Caco-2 (cell line): Measurements from ENCODE around the gene DSCAML1. TPM values are rescaled to one million over a fixed set of nuclear protein-coding genes. Genes with fewer than 3 reads are reported as not detected.

Source experiments
- BruUV-seq: library from RNA; stranded (reverse); fragments of 400-500 nt; replicated peaks from 2 replicates; lab custom pipeline; 2021; lab: Mats Ljungman, UMichigan
- CTCF ChIA-PET: fragments of 300-600 bp; sonication (Branson Sonifier 250); formaldehyde crosslinking; loops from one replicate; lab custom pipeline; 2022; ENCODE audit warnings: antibody characterized with exemption; lab: Charles Lee
- POLR2A ChIA-PET: fragments of 300-600 bp; sonication (Branson Sonifier 250); formaldehyde crosslinking; loops from one replicate; lab custom pipeline; 2022; ENCODE audit warnings: antibody characterized with exemption; lab: Charles Lee
- DNase-seq, 2 experiments: peaks; one replicate each; pipeline versions ENCODE4 v3.0.0 to v3.0.0-alpha.2; 2020 to 2022
- H3K27me3 ChIP-seq: replicated peaks from 2 replicates; pipeline ENCODE4 v1.6.0; 2011; ENCODE audit warnings: low read length; ENCODE audit not compliant: control insufficient read depth, insufficient read depth
- H3K36me3 ChIP-seq: 2 replicates; pipeline ENCODE4 v1.5.1; 2011; ENCODE audit warnings: low read length; ENCODE audit not compliant: control insufficient read depth, insufficient read depth
- H3K4me1 ChIP-seq: fragments of 250-450 bp; sonication (Bioruptor Pico); 2 replicates; pipeline ENCODE4 v1.5.1; 2020; ENCODE audit warnings: mild to moderate bottlenecking
- H3K4me3 ChIP-seq: 2 replicates; pipeline ENCODE4 v1.5.1; 2011; ENCODE audit warnings: low read depth, mild to moderate bottlenecking, control low read depth, low read length
- H3K9me3 ChIP-seq: fragments of 250-450 bp; sonication (Bioruptor Pico); 2 replicates; pipeline ENCODE4 v1.5.1; 2020; ENCODE audit warnings: mild to moderate bottlenecking, moderate library complexity
- H3K27ac Mint-ChIP-seq: one replicate; pipeline ENCODE4 v1.8.0; 2022; ENCODE audit warnings: mixed read lengths; ENCODE audit not compliant: unreplicated experiment
- H3K27me3 Mint-ChIP-seq: one replicate; pipeline ENCODE4 v1.8.0; 2022; ENCODE audit warnings: mixed read lengths; ENCODE audit not compliant: insufficient read depth, unreplicated experiment
- H3K36me3 Mint-ChIP-seq: one replicate; pipeline ENCODE4 v1.8.0; 2022; ENCODE audit warnings: mild to moderate bottlenecking, mixed read lengths; ENCODE audit not compliant: insufficient read depth, unreplicated experiment
- H3K4me1 Mint-ChIP-seq: one replicate; pipeline ENCODE4 v1.8.0; 2022; ENCODE audit warnings: low read depth, mixed read lengths; ENCODE audit not compliant: unreplicated experiment
- H3K4me3 Mint-ChIP-seq: one replicate; pipeline ENCODE4 v1.8.0; 2022; ENCODE audit warnings: mild to moderate bottlenecking, moderate library complexity, mixed read lengths; ENCODE audit not compliant: unreplicated experiment
- H3K9me3 Mint-ChIP-seq: one replicate; pipeline ENCODE4 v1.8.0; 2022; ENCODE audit warnings: mixed read lengths; ENCODE audit not compliant: unreplicated experiment
- intact Hi-C: fragments of 100-400 bp; cut with micrococcal nuclease; formaldehyde crosslinking; loops from one replicate; pipeline ENCODE4 v1.10.0; 2022; ENCODE audit not compliant: unreplicated experiment
- total RNA-seq: library from RNA; stranded (reverse); gene quantifications from 2 replicates; pipeline ENCODE4 v1.2.3, GENCODE V29; 2022
- TF ChIP-seq, protein P1 (sequence below), 2 experiments: fragments of 200-600 bp in 1 of 2; IDR thresholded peaks; 1 replicate in 1 of 2; 2 replicates in 1 of 2; pipeline versions ENCODE4 v1.5.1 to v1.8.0; 2011 to 2022; ENCODE audit warnings: antibody characterized with exemption in 1 of 2, control low read depth in 1 of 2, inconsistent platforms in 1 of 2, low read depth in 1 of 2, low read length in 1 of 2, mild to moderate bottlenecking in 1 of 2, moderate library complexity in 1 of 2; ENCODE audit not compliant: insufficient read depth in 1 of 2, severe bottlenecking in 1 of 2, unreplicated experiment in 1 of 2

Gene DSCAML1
- total RNA-seq, 1 experiment from 2014 or later, result not detected

DNA sequence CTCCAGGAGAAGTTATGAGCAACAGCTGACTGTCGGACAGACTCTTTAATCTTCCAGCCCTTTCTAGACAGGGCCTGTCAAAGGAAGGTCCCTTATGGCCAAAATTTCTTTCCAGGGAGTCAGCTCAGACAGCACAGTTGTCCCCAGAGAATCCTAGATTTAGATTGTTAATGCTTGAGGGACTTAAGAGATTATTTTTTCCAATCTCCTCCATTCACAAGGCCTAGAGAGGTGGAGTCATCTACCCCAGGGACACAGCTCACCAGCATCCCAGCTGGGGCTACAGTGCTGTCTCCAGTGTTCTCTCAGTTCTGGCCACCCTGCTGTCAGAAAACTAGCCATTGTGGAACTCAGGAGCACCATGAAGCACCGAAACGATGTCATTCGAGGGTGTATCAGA lies 7.8 kb downstream of the DSCAML1 start:
- Mint-ChIP-seq H3K27me3 (peaks cover 21% of the 10 kb centered on the region), H3K27ac (no peak overlapping the region), H3K4me3 (no peak overlapping the region), H3K9me3 (no peaks in the 10 kb centered on the region), H3K4me1 (no peaks in the 10 kb centered on the region), H3K36me3 (no peaks in the 10 kb centered on the region)
- TF ChIP-seq, protein P1, sequence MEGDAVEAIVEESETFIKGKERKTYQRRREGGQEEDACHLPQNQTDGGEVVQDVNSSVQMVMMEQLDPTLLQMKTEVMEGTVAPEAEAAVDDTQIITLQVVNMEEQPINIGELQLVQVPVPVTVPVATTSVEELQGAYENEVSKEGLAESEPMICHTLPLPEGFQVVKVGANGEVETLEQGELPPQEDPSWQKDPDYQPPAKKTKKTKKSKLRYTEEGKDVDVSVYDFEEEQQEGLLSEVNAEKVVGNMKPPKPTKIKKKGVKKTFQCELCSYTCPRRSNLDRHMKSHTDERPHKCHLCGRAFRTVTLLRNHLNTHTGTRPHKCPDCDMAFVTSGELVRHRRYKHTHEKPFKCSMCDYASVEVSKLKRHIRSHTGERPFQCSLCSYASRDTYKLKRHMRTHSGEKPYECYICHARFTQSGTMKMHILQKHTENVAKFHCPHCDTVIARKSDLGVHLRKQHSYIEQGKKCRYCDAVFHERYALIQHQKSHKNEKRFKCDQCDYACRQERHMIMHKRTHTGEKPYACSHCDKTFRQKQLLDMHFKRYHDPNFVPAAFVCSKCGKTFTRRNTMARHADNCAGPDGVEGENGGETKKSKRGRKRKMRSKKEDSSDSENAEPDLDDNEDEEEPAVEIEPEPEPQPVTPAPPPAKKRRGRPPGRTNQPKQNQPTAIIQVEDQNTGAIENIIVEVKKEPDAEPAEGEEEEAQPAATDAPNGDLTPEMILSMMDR (IDR thresholded peaks at IDR 0.05; ENCODE audit: insufficient read depth in 1 of 2, low read depth in 1 of 2, low read length in 1 of 2, severe bottlenecking in 1 of 2, unreplicated experiment in 1 of 2), result no peak
- H3K4me1 ChIP-seq, result peaks cover 11% of the 10 kb centered on the region
- DNase-seq, result no peak
- ChIA-PET POLR2A (no interaction called here), CTCF (no interaction called here)
- no TSS peak for BruUV-seq
- no peaks in the 10 kb centered on the region for H3K36me3 ChIP-seq
- intact Hi-C loops, result no loop called here
- H3K4me3 ChIP-seq, result no peak overlapping the region
- no peaks in the 10 kb centered on the region for H3K9me3 ChIP-seq
- peaks cover 8% of the 10 kb centered on the region for H3K27me3 ChIP-seq

DNA sequence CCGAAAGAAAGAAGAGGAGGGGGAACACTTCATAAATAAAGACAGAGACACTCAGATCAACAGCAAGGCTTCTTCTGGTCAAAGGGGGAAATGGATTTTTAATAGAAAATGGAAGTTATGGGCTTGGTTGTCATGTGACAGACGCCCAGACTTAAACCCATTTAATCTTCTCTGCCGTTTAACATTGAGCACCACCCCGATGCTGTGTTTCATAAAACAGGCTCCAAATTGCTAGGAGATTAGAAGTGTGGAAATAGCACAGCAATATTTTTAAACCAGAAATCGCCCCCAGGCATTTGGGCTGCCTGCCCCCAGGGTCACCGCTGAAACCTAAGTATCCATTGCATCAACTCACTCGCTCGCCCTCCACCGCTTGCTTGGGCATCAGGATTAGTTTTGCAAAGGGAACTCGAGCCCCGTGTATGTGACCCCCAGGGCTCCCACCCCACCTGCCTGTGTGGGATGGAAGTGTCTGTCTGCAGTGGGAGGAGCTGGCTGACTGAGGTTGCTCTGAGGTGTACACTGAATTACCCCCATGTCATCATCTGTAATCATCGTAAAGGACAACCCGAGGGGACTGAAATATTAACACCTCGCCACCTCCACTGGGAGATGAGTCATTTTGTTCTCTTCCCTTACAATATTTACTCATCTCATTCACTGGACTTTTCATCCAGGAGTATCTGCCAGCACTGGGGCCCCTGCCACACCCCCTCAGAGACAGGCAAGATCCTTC lies 10.7 kb downstream of the DSCAML1 start:
- H3K9me3 ChIP-seq, result no peaks in the 10 kb centered on the region
- TF ChIP-seq, protein P1 (IDR thresholded peaks at IDR 0.05; ENCODE audit: insufficient read depth in 1 of 2, low read depth in 1 of 2, low read length in 1 of 2, severe bottlenecking in 1 of 2, unreplicated experiment in 1 of 2), result peak in 1 of 2 experiments; percentile 41
- no peak overlapping the region for H3K4me3 ChIP-seq
- intact Hi-C loops, result no loop called here
- no peaks in the 10 kb centered on the region for H3K4me1 Mint-ChIP-seq
- BruUV-seq, result no TSS peak
- no peaks in the 10 kb centered on the region for H3K9me3 Mint-ChIP-seq
- DNase-seq, result peak in 1 of 2 experiments; percentile 35
- ChIA-PET POLR2A (no interaction called here), CTCF (no interaction called here)
- no peak overlapping the region for H3K27ac Mint-ChIP-seq
- H3K36me3 ChIP-seq, result no peaks in the 10 kb centered on the region
- no peak overlapping the region for H3K4me3 Mint-ChIP-seq
- H3K27me3 ChIP-seq, result peaks cover 6% of the 10 kb centered on the region
- no peaks in the 10 kb centered on the region for H3K36me3 Mint-ChIP-seq
- peaks cover 19% of the 10 kb centered on the region for H3K27me3 Mint-ChIP-seq
- peaks cover 11% of the 10 kb centered on the region for H3K4me1 ChIP-seq

DNA sequence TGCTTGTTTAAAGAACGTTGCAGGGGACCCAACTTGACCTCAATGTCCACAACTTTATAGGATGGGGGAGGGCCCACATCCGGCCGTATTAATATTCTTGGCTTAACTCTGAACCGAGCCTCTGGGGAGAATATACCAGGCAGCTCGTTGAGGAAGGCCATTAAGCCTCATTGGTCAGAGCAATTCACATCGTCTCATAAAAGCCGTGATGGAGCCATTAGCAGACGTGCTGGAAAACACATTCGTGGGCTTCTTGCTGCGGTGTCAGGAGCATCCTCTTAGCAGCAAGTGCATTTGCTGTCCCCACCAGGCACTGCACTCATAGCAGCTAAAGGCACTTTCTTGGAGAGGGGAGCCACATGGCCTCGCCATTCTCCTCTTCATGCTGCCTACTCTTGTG lies 14.9 kb downstream of the DSCAML1 start:
- no peaks in the 10 kb centered on the region for H3K4me1 Mint-ChIP-seq
- TF ChIP-seq, protein P1 (IDR thresholded peaks at IDR 0.05; ENCODE audit: insufficient read depth in 1 of 2, low read depth in 1 of 2, low read length in 1 of 2, severe bottlenecking in 1 of 2, unreplicated experiment in 1 of 2), result no peak
- DNase-seq, result no peak
- H3K27ac Mint-ChIP-seq, result no peak overlapping the region
- H3K4me3 Mint-ChIP-seq, result no peak overlapping the region
- ChIA-PET POLR2A (no interaction called here), CTCF (no interaction called here)
- no TSS peak for BruUV-seq
- Histone ChIP-seq H3K4me1 (peaks cover 11% of the 10 kb centered on the region), H3K27me3 (peaks cover 4% of the 10 kb centered on the region), H3K9me3 (no peaks in the 10 kb centered on the region), H3K36me3 (no peaks in the 10 kb centered on the region), H3K4me3 (no peak overlapping the region)
- H3K36me3 Mint-ChIP-seq, result no peaks in the 10 kb centered on the region
- peaks cover 29% of the 10 kb centered on the region for H3K27me3 Mint-ChIP-seq
- H3K9me3 Mint-ChIP-seq, result no peaks in the 10 kb centered on the region
- intact Hi-C loops, result no loop called here
